Measurements from ENCODE around the gene FGF2. TPM values are rescaled to one million over a fixed set of nuclear protein-coding genes. Genes with fewer than 3 reads are reported as not detected.

The FGF2 gene
- total RNA-seq, 1 experiment from 2014 or later = 2.1 TPM

GRCh38 chr4:122819708-122820449 is 6.8 kb upstream of the FGF2 start:
- intact Hi-C loops (cut with micrococcal nuclease; ENCODE audit: unreplicated experiment) = no loop called here
- Histone ChIP-seq H3K27me3 (ENCODE audit: insufficient read depth, low read depth) (no peaks in the 10 kb centered on the region), H3K9me3 (ENCODE audit: insufficient read depth, low read depth) (no peaks in the 10 kb centered on the region), H3K4me1 (replicated peaks; ENCODE audit: insufficient read depth) (no peaks in the 10 kb centered on the region), H3K4me3 (no peak overlapping the region), H3K9me2 (ENCODE audit: insufficient read depth) (no peaks in the 10 kb centered on the region), H3K79me2 (ENCODE audit: low read depth) (no peaks in the 10 kb centered on the region), H3K4me2 (no peak overlapping the region), H3F3A (ENCODE audit: insufficient read depth, low read depth) (no peaks in the 10 kb centered on the region), H2AFZ (no peak overlapping the region), H4K20me1 (ENCODE audit: insufficient read depth) (no peaks in the 10 kb centered on the region), H3K27ac (no peak overlapping the region), H3K36me3 (ENCODE audit: low read depth) (no peaks in the 10 kb centered on the region)
- no peak for TF ChIP-seq EZH2 (IDR thresholded peaks at IDR 0.05; ENCODE audit: low read depth)
- TF ChIP-seq, protein P1, sequence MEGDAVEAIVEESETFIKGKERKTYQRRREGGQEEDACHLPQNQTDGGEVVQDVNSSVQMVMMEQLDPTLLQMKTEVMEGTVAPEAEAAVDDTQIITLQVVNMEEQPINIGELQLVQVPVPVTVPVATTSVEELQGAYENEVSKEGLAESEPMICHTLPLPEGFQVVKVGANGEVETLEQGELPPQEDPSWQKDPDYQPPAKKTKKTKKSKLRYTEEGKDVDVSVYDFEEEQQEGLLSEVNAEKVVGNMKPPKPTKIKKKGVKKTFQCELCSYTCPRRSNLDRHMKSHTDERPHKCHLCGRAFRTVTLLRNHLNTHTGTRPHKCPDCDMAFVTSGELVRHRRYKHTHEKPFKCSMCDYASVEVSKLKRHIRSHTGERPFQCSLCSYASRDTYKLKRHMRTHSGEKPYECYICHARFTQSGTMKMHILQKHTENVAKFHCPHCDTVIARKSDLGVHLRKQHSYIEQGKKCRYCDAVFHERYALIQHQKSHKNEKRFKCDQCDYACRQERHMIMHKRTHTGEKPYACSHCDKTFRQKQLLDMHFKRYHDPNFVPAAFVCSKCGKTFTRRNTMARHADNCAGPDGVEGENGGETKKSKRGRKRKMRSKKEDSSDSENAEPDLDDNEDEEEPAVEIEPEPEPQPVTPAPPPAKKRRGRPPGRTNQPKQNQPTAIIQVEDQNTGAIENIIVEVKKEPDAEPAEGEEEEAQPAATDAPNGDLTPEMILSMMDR (conservative IDR thresholded peaks at IDR 0.05) = no peak
- no TSS peak for BruUV-seq (replicated peaks)
- DNase-seq = no peak
- CTCF ChIA-PET = no interaction called here
- POLR2A ChIA-PET (ENCODE audit: unreplicated experiment) = no interaction called here

GRCh38 chr4:122821092-122821491 is 5.5 kb upstream of the FGF2 start:
- H3K9me3 ChIP-seq (ENCODE audit: insufficient read depth, low read depth) = no peaks in the 10 kb centered on the region
- TF ChIP-seq EZH2 (IDR thresholded peaks at IDR 0.05; ENCODE audit: low read depth) = no peak
- TF ChIP-seq, protein P1 (conservative IDR thresholded peaks at IDR 0.05) = no peak
- ChIA-PET CTCF (interaction anchor here (0.7 kb wide), 1 partner anchor 10 kb away, joined by 3 read pairs; no protein-coding TSS in a partner anchor), POLR2A (ENCODE audit: unreplicated experiment) (no interaction called here)
- intact Hi-C loops (cut with micrococcal nuclease; ENCODE audit: unreplicated experiment) = no loop called here
- H2AFZ ChIP-seq = no peak overlapping the region
- DNase-seq = no peak
- no peaks in the 10 kb centered on the region for H4K20me1 ChIP-seq (ENCODE audit: insufficient read depth)
- no peaks in the 10 kb centered on the region for H3K9me2 ChIP-seq (ENCODE audit: insufficient read depth)
- H3K27me3 ChIP-seq (ENCODE audit: insufficient read depth, low read depth) = no peaks in the 10 kb centered on the region
- BruUV-seq (replicated peaks) = no TSS peak
- no peaks in the 10 kb centered on the region for H3K36me3 ChIP-seq (ENCODE audit: low read depth)
- no peak overlapping the region for H3K27ac ChIP-seq
- no peak overlapping the region for H3K4me3 ChIP-seq
- H3F3A ChIP-seq (ENCODE audit: insufficient read depth, low read depth) = no peaks in the 10 kb centered on the region
- H3K79me2 ChIP-seq (ENCODE audit: low read depth) = no peaks in the 10 kb centered on the region
- H3K4me1 ChIP-seq (replicated peaks; ENCODE audit: insufficient read depth) = no peaks in the 10 kb centered on the region
- H3K4me2 ChIP-seq = no peak overlapping the region

DNA sequence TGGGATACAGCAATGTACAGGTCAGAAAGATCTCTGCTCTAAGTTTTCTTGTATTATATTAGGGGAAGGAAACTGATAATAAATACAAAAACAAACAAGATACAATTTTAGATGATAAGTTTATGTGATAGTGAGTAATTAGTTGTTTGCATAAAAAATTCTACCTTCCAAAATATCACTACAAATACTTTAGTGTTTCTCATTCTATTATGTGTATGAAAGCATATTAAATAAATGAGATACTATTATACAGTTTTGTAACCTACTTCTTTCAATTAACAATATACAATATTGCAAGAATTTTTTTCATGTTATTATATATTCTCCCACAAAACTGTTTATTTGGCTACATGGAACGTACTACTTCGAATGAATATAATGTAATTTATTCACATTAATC is 4.2 kb upstream of the FGF2 start:
- H3K9me3 ChIP-seq (ENCODE audit: insufficient read depth, low read depth) = no peaks in the 10 kb centered on the region
- no peaks in the 10 kb centered on the region for H3K27me3 ChIP-seq (ENCODE audit: insufficient read depth, low read depth)
- no peak overlapping the region for H3K4me3 ChIP-seq
- H3K79me2 ChIP-seq (ENCODE audit: low read depth) = no peaks in the 10 kb centered on the region
- no peak overlapping the region for H2AFZ ChIP-seq
- ChIA-PET POLR2A (ENCODE audit: unreplicated experiment) (no interaction called here), CTCF (no interaction called here)
- intact Hi-C loops (cut with micrococcal nuclease; ENCODE audit: unreplicated experiment) = no loop called here
- H3K9me2 ChIP-seq (ENCODE audit: insufficient read depth) = no peaks in the 10 kb centered on the region
- no peak overlapping the region for H3K27ac ChIP-seq
- TF ChIP-seq, protein P1 (conservative IDR thresholded peaks at IDR 0.05) = no peak
- TF ChIP-seq EZH2 (IDR thresholded peaks at IDR 0.05; ENCODE audit: low read depth) = no peak
- DNase-seq = no peak
- no peaks in the 10 kb centered on the region for H3F3A ChIP-seq (ENCODE audit: insufficient read depth, low read depth)
- no peaks in the 10 kb centered on the region for H4K20me1 ChIP-seq (ENCODE audit: insufficient read depth)
- BruUV-seq (replicated peaks) = no TSS peak
- H3K4me1 ChIP-seq (replicated peaks; ENCODE audit: insufficient read depth) = no peaks in the 10 kb centered on the region
- no peaks in the 10 kb centered on the region for H3K36me3 ChIP-seq (ENCODE audit: low read depth)
- no peak overlapping the region for H3K4me2 ChIP-seq

Measured in PC-9 (cell line).